HAP-1 (cell line): ENCODE results near the gene LRRC37A.
A peak's percentile ranks its signal among the peaks of the same experiment; 100 is the strongest.
"Not testable (repeated sequence)": the region's sequence is repeated elsewhere in the genome, so short reads cannot be mapped to it uniquely, and the experiment has no call there.

Source experiments
- DNase-seq, 2 experiments: peaks; one replicate each; pipeline ENCODE4 v3.0.0-alpha.2; 2016 to 2020; ENCODE audit warnings: low spot score in 2 of 2
- H3K27me3 ChIP-seq: fragments of 250-450 bp; sonication (Bioruptor Pico); 2 replicates; pipeline ENCODE4 v1.5.1; 2020; ENCODE audit warnings: low read depth, mild to moderate bottlenecking, moderate library complexity
- H3K36me3 ChIP-seq: fragments of 250-450 bp; sonication (Bioruptor Pico); replicated peaks from 2 replicates; pipeline ENCODE4 v1.5.1; 2020; ENCODE audit warnings: mild to moderate bottlenecking
- H3K4me1 ChIP-seq: fragments of 250-450 bp; sonication (Bioruptor Pico); 2 replicates; pipeline ENCODE4 v1.5.1; 2020; ENCODE audit warnings: mild to moderate bottlenecking
- H3K4me3 ChIP-seq: fragments of 250-450 bp; sonication (Bioruptor Pico); 2 replicates; pipeline ENCODE4 v1.5.1; 2020; ENCODE audit warnings: mild to moderate bottlenecking, moderate library complexity
- H3K9me3 ChIP-seq: fragments of 250-450 bp; sonication (Bioruptor Pico); 2 replicates; pipeline ENCODE4 v1.5.1; 2020; ENCODE audit warnings: mild to moderate bottlenecking, moderate library complexity
- in situ Hi-C: fragments of 300-500 bp; cut with MboI; formaldehyde crosslinking; loops from 3 replicates; pipeline ENCODE4 v1.14.3; 2020; ENCODE audit warnings: low sequenced_read_pairs, inconsistent platforms, mixed read lengths

Gene LRRC37A

DNA sequence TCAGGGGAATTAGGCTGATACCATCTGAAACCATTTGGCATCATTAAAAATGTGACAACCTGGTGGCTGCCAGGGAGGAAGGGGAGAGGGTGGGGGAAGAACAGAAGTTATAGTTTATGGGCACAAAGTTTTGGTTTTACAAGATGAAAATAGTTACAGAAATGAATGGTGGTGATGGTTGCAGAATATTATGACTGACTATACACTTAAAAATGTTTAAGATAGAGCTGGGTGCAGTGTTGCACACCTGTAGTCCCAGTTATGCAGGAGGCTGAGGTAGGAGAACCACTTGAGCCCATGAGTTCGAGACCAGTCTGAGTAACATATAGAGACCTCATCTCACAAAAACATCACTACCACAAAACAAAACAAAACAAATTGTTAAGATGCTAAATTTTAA lies 54.1 kb downstream of the LRRC37A start:
- H3K4me3 ChIP-seq, H3K9me3 ChIP-seq, H3K36me3 ChIP-seq, H3K27me3 ChIP-seq, in situ Hi-C loops, DNase-seq, H3K4me1 ChIP-seq: not testable (repeated sequence)

DNA sequence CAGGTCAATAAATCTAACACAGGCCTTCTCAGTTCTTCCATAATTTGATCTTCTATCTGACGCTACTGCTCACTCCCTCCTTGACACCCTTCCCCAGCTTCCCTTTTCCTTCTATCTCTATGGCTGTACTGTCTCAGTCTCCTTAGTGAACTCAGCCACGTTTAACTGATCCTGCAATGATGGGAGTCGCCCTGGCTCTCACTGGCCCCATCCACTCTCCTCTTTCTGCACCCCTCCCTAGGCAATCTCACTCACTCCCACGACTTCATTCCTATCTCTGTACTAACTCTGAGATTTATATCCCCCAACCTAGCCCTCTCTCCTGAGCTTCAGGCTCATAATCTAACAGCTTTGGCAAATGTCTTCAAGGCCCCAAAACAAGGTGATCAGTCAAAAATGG lies 58.9 kb downstream of the LRRC37A start:
- DNase-seq, H3K4me1 ChIP-seq, H3K36me3 ChIP-seq, H3K27me3 ChIP-seq, H3K4me3 ChIP-seq, H3K9me3 ChIP-seq, in situ Hi-C loops: not testable (repeated sequence)

DNA sequence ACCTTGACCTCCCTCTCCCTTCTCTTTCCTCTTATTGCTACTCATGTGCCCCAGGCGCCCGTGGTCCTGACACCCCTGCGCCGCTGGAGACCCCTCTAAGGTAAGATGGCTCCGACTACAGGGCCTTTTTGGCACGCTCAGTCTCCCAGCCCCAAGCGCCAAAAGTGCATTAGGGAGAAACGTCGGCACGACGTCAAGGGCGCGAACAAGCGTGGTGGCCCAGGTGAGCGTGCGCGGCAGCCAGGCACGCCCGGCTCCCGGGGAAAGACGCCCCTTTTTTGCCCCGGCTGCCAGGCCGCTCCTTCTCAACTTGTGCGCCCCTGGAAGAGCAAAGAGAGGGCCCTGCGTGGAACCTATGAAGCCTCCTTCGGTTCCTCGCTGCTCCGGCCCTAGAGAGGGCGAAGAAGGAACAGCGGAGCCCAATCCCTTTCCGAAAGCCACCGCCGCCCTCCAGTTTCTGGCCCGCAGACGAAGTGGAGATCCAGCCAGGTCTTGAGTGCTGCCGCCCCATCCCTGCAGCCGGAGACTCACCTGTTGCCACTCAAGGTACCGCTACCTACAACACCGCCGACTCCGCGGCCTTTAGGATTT lies 66.3 kb downstream of the LRRC37A start:
- H3K36me3 ChIP-seq, H3K27me3 ChIP-seq, in situ Hi-C loops, H3K4me1 ChIP-seq, H3K9me3 ChIP-seq, DNase-seq, H3K4me3 ChIP-seq: not testable (repeated sequence)

DNA sequence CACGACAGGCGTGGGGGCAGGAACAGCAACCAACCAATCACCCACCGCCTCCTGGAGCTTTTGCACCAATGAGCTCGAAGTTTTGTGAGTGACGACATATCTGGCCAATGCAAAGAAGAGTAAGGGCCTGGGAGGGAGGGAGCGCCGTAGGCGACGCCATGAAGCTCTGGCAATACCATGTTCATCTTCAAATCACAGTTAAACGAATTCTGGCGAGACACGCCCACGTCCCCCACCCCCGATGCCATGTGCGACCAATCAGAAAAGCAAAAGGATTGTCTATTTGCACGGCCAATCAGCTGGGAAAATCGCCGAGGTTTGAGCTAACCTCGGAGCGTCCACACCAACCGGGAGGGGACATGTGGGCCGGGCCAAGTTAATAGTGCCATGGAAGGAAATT lies 66.8 kb downstream of the LRRC37A start, which contains the start of gene ARL17B:
Gene ARL17B, minus strand, starts transcription at position 12 of the 400 bp plus-strand sequence. CDS start 3,369 bp downstream, outside the sequence.
- H3K4me1 ChIP-seq, H3K9me3 ChIP-seq, H3K4me3 ChIP-seq, H3K36me3 ChIP-seq, in situ Hi-C loops, H3K27me3 ChIP-seq: not testable (repeated sequence)
- DNase-seq: peak in 1 of 2 experiments; percentile 90

DNA sequence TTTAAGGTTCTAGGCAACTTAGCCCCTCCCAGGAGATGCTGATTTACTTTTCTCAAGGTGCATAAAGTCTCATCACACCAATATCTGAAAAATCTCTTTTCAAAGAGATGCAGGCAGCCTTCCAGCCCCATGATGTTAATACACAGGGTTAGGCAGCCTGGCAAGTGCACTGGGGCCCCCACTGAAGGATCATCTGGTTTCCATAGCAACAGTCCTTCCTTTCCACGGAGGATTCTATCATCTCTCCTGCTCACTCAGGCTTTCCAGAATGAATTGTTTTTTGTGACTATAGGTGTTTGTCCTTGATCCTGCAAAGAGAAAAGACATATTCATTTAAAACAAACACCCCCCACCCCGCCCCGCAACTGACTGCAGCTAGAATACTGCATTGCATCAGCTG lies 72.6 kb downstream of the LRRC37A start:
- DNase-seq, H3K4me1 ChIP-seq, in situ Hi-C loops, H3K27me3 ChIP-seq, H3K4me3 ChIP-seq, H3K36me3 ChIP-seq, H3K9me3 ChIP-seq: not testable (repeated sequence)

DNA sequence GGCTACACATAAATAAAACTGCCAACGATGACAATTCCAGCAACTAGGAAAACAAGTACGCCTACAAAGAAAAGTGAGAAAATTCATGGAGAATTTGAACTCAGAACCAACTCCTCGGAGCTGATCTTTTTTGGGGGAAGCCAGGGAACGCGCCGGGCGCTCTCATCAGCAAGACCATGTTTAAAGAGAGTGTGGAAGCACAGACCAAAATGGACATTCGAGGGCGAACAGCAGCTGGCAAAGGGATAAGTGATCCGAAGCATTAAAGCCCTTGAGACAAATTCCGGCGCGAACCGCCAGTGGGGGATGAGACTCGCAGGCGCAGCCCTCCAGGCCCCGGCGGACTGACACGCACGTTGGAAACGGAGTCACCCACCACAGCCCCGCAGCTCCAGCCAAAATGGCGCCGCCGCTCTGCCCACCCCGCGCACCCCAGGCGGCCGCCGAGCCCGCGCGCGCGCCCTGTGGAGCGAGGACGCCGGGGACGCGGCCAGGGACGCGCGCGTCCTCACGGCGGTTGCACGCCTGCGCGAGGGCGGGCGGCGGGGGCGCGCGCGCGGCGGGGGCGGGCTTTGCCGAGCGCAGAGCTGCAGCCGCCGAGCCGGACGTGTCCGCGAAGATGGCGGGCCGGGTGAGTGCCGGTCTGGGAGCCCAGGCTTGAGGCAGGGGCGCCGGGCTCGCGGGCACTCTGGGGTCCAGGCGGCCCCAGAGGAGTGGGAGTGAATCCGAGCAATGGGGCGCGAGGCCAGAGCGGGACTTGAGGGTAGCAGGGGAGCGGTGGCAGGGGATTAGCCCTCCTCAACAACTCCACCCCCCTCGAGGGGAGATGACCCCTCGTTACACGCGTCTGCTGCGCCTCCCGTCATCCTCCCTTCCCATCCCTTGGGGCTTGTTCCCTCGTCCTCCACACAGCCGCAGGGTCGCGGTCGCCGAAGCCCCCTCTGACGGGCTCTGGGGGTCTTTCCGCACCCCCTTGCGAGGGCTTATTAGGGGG lies 77.6 kb downstream of the LRRC37A start:
- H3K27me3 ChIP-seq, in situ Hi-C loops, DNase-seq, H3K36me3 ChIP-seq, H3K4me1 ChIP-seq, H3K9me3 ChIP-seq, H3K4me3 ChIP-seq: not testable (repeated sequence)

DNA sequence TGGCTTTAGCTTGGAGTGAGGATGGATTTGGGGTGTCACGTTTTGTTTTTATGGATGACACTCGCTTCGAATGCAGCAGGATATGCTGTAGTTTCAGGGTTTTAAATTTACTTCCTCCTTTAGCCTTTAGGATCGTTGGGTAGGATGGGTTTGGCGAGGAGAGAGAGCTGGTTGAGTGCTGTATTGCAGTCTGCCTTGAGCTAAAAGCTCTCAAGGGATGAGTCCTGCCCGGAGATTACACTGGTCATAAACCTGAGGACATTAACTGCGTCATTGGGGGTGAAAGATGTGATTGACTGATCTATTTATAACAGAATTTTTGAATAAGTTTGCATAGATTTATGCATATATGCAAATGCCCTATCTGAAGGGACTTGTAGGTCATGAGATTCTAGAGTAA lies 78.5 kb downstream of the LRRC37A start:
- DNase-seq, in situ Hi-C loops, H3K27me3 ChIP-seq, H3K4me3 ChIP-seq, H3K36me3 ChIP-seq, H3K4me1 ChIP-seq, H3K9me3 ChIP-seq: not testable (repeated sequence)

DNA sequence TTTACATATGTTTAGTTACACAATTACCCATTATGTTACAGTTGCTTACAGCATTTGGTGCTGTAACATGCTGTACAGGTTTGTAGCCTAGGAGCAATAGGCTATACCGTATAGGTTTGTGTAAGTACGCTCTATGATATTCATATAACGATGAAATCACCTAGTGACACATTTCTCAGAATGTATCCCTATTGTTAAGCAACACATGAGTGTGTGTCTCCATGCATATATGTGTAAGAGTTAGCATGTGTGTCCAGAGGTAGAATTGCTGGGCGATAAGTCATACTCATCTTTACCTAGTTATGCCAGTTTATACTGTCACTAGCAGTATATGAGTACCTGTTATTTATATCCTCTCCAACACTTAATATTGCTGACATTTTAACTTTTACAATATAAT lies 88.2 kb downstream of the LRRC37A start:
- DNase-seq, H3K36me3 ChIP-seq, in situ Hi-C loops, H3K27me3 ChIP-seq, H3K4me1 ChIP-seq, H3K4me3 ChIP-seq, H3K9me3 ChIP-seq: not testable (repeated sequence)

DNA sequence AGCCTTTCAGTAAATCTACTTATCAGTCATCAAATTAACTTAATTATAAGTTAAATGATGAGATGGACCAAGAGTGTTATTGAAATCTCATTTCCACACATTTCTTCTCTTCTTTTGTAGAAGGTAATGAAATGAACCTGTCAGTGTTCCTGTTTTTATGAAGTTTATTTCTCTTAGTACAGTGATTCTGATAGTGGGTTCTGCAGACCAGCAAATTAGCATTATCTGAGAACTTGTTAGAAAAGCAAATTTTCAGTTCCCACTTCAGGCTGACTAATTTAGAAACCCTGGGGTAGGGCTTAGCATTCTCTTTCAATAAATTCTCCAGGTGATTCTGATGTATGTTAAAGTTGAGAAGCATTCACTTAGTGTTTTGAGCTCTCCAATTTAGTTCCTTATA lies 90.6 kb downstream of the LRRC37A start:
- DNase-seq, H3K4me3 ChIP-seq, H3K4me1 ChIP-seq, H3K9me3 ChIP-seq, H3K36me3 ChIP-seq, in situ Hi-C loops, H3K27me3 ChIP-seq: not testable (repeated sequence)
